ENCODE results near the gene MITF. TPM values are rescaled to one million over a fixed set of nuclear protein-coding genes. Genes with fewer than 3 reads are reported as not detected.

Gene MITF
- total RNA-seq, 1 donor from 2014 or later = 0.41 TPM

- intact Hi-C loops (cut with micrococcal nuclease) = no loop called here
These were observed 266.8 kb downstream of the MITF start for GRCh38 chr3:70006089-70006488.

- intact Hi-C loops (cut with micrococcal nuclease) = no loop called here
These were observed 271.1 kb downstream of the MITF start for GRCh38 chr3:70010346-70010745.

GRCh38 chr3:70011582-70011981, 272.3 kb downstream of the MITF start:
- intact Hi-C loops (cut with micrococcal nuclease) = no loop called here
